HCT116 (cell line): Measurements from ENCODE around the gene EML1. TPM values are rescaled to one million over a fixed set of nuclear protein-coding genes. Genes with fewer than 3 reads are reported as not detected.

ENCODE experiments used
- ATAC-seq: fragments of 200-7000 bp; cut with Tn5 transposase; 2 replicates; pipeline ENCODE4 v1.9.1; 2020; ENCODE audit warnings: mild to moderate bottlenecking, moderate library complexity
- BruUV-seq: library from RNA; stranded (reverse); fragments of 400-500 nt; replicated peaks from 2 replicates; lab custom pipeline; 2021; lab: Mats Ljungman, UMichigan
- CTCF ChIA-PET: fragments of 300-600 bp; sonication (Branson Sonifier 250); formaldehyde crosslinking; loops from one replicate; lab custom pipeline; 2021; ENCODE audit warnings: antibody characterized with exemption; lab: Charles Lee
- POLR2A ChIA-PET: fragments of 300-600, 350-600 bp; sonication (Branson Sonifier 250); formaldehyde crosslinking; loops from one replicate; lab custom pipeline; 2021; ENCODE audit warnings: antibody characterized with exemption; lab: Charles Lee
- RAD21 ChIA-PET, 2 experiments: fragments of 300-600 bp; sonication (Branson Sonifier 250); formaldehyde crosslinking; loops; one replicate each; lab custom pipeline; 2023; ENCODE audit warnings: low total read pairs in 2 of 2; ENCODE audit not compliant: uncharacterized antibody in 2 of 2, unreplicated experiment in 2 of 2, low non-redundant PET in 1 of 2; lab: Charles Lee
- DNase-seq: peaks from one replicate; pipeline ENCODE4 v3.0.0-alpha.2; 2010; ENCODE audit warnings: low read depth, low spot score
- H2AFZ ChIP-seq: fragments of 200-600 bp; shearing (Covaris generic), sonication (generic); 2 replicates; pipeline ENCODE4 v1.6.1; 2017; ENCODE audit warnings: low read depth, mixed run types, mixed read lengths, antibody characterized with exemption, low read length; ENCODE audit not compliant: poor library complexity, severe bottlenecking
- H3K27ac ChIP-seq: 2 replicates; pipeline ENCODE4 v1.5.1; 2012; ENCODE audit warnings: low read depth, low read length
- H3K27me3 ChIP-seq: fragments of 200-600 bp; sonication (generic); 2 replicates; pipeline ENCODE4 v1.6.1; 2016; ENCODE audit warnings: mixed run types, low read length, mixed read lengths; ENCODE audit not compliant: insufficient read depth
- H3K36me3 ChIP-seq, 2 experiments: fragments of 200-500 bp in 1 of 2; fragments of 200-600 bp in 1 of 2; sonication (Bioruptor generic) in 1 of 2; sonication (generic) in 1 of 2; 2 replicates each; pipeline versions ENCODE4 v1.5.1 to v1.6.1; 2014 to 2016; ENCODE audit warnings: low read length in 2 of 2, inconsistent platforms in 1 of 2, mixed read lengths in 1 of 2, mixed run types in 1 of 2; ENCODE audit not compliant: insufficient read depth in 2 of 2, control insufficient read depth in 1 of 2
- H3K4me1 ChIP-seq, 2 experiments: fragments of 200-600 bp in 1 of 2; sonication (generic) in 1 of 2; 2 replicates each; pipeline versions ENCODE4 v1.5.1 to v1.6.1; 2012 to 2017; ENCODE audit warnings: low read length in 2 of 2, inconsistent platforms in 1 of 2, mild to moderate bottlenecking in 1 of 2, mixed read lengths in 1 of 2, mixed run types in 1 of 2, moderate library complexity in 1 of 2; ENCODE audit not compliant: insufficient read depth in 2 of 2, control insufficient read depth in 1 of 2
- H3K4me2 ChIP-seq: fragments of 200-600 bp; sonication (generic); 2 replicates; pipeline ENCODE4 v1.6.1; 2017; ENCODE audit warnings: mixed run types, low read length, mixed read lengths
- H3K4me3 ChIP-seq, 2 experiments: fragments of 200-600 bp in 1 of 2; sonication (generic) in 1 of 2; replicated peaks in 1 of 2; 2 replicates each; pipeline ENCODE4 v1.5.1; 2011 to 2016; ENCODE audit warnings: low read length in 2 of 2, control low read depth in 1 of 2, low read depth in 1 of 2, mild to moderate bottlenecking in 1 of 2, mixed read lengths in 1 of 2, mixed run types in 1 of 2
- H3K79me2 ChIP-seq: fragments of 200-600 bp; sonication (generic); 2 replicates; pipeline ENCODE4 v1.6.1; 2017; ENCODE audit warnings: mild to moderate bottlenecking, mixed run types, low read length, moderate library complexity, mixed read lengths; ENCODE audit not compliant: insufficient read depth
- H3K9ac ChIP-seq: fragments of 200-600 bp; sonication (generic); 2 replicates; pipeline ENCODE4 v1.6.1; 2016; ENCODE audit warnings: low read length, mixed read lengths
- H3K9me2 ChIP-seq: fragments of 200-600 bp; sonication (generic), shearing (Covaris generic); 2 replicates; pipeline ENCODE4 v1.6.1; 2017; ENCODE audit warnings: mixed run types, mild to moderate bottlenecking, moderate library complexity; ENCODE audit not compliant: insufficient read depth
- H3K9me3 ChIP-seq, 2 experiments: fragments of 200-500 bp in 1 of 2; fragments of 200-600 bp in 1 of 2; sonication (Bioruptor generic) in 1 of 2; sonication (generic) in 1 of 2; 2 replicates each; pipeline ENCODE4 v1.6.1; 2014 to 2017; ENCODE audit warnings: low read length in 2 of 2, mixed read lengths in 2 of 2, inconsistent platforms in 1 of 2, low read depth in 1 of 2, mild to moderate bottlenecking in 1 of 2, mixed run types in 1 of 2, moderate library complexity in 1 of 2; ENCODE audit not compliant: control insufficient read depth in 1 of 2, insufficient read depth in 1 of 2
- H4K20me1 ChIP-seq: fragments of 200-600 bp; sonication (generic), shearing (Covaris generic); 2 replicates; pipeline ENCODE4 v1.6.1; 2017; ENCODE audit warnings: mixed run types, mild to moderate bottlenecking, moderate library complexity; ENCODE audit not compliant: insufficient read depth
- ATF3 ChIP-seq: IDR thresholded peaks from 2 replicates; pipeline ENCODE4 v1.6.1; 2012
- CBX3 ChIP-seq: IDR thresholded peaks from 2 replicates; pipeline ENCODE4 v1.6.1; 2012; ENCODE audit warnings: low read depth
- ELF1 ChIP-seq: IDR thresholded peaks from 2 replicates; pipeline ENCODE4 v1.6.1; 2012; ENCODE audit warnings: low read depth, borderline replicate concordance
- EZH2 ChIP-seq: fragments of 200-600 bp; sonication (generic); IDR thresholded peaks from 2 replicates; pipeline ENCODE4 v1.6.1; 2017; ENCODE audit warnings: antibody characterized with exemption, mixed run types
- FOSL1 ChIP-seq: IDR thresholded peaks from 2 replicates; pipeline ENCODE4 v1.6.1; 2012; ENCODE audit warnings: low read depth
- JUND ChIP-seq: IDR thresholded peaks from 2 replicates; pipeline ENCODE4 v1.6.1; 2012
- POLR2A ChIP-seq: IDR thresholded peaks from 2 replicates; pipeline ENCODE4 v1.7.0; 2011; ENCODE audit warnings: borderline replicate concordance; ENCODE audit not compliant: insufficient read depth, insufficient read length; ENCODE audit errors: extremely low read depth
- POLR2AphosphoS5 ChIP-seq: IDR thresholded peaks from 2 replicates; pipeline ENCODE4 v1.6.1; 2011; ENCODE audit warnings: mild to moderate bottlenecking, low read depth, low read length, moderate library complexity
- RAD21 ChIP-seq: IDR thresholded peaks from 2 replicates; pipeline ENCODE4 v1.6.1; 2012; ENCODE audit warnings: low read depth, mild to moderate bottlenecking
- REST ChIP-seq: IDR thresholded peaks from 2 replicates; pipeline ENCODE4 v1.6.1; 2012; ENCODE audit warnings: low read depth
- SP1 ChIP-seq: IDR thresholded peaks from 2 replicates; pipeline ENCODE4 v1.6.1; 2012; ENCODE audit warnings: low read depth
- SRF ChIP-seq: IDR thresholded peaks from 2 replicates; pipeline ENCODE4 v1.6.1; 2012; ENCODE audit warnings: low read depth
- TCF7L2 ChIP-seq: IDR thresholded peaks from 2 replicates; pipeline ENCODE4 v1.7.0; 2011; ENCODE audit warnings: borderline replicate concordance, inconsistent platforms; ENCODE audit not compliant: insufficient read depth, insufficient read length; ENCODE audit errors: extremely low read depth
- ZFX ChIP-seq: fragments of 450-650 bp; IDR thresholded peaks from 2 replicates; pipeline ENCODE4 v1.6.1; 2017
- ZNF274 ChIP-seq: fragments of 200-500 bp; sonication (Bioruptor generic); IDR thresholded peaks from 2 replicates; pipeline ENCODE4 v1.6.1; 2014; ENCODE audit warnings: mild to moderate bottlenecking, low read depth, low read length, inconsistent platforms
- intact Hi-C: fragments of 100-400 bp; cut with micrococcal nuclease; formaldehyde crosslinking; loops from 2 replicates; pipeline ENCODE4 v1.10.0; 2022
- total RNA-seq: library from RNA; stranded (reverse); gene quantifications from one replicate; pipeline ENCODE4 v1.2.1, GENCODE V29; 2021; ENCODE audit not compliant: unreplicated experiment

Gene EML1
- total RNA-seq, 1 experiment from 2014 or later: 7.4 TPM

DNA sequence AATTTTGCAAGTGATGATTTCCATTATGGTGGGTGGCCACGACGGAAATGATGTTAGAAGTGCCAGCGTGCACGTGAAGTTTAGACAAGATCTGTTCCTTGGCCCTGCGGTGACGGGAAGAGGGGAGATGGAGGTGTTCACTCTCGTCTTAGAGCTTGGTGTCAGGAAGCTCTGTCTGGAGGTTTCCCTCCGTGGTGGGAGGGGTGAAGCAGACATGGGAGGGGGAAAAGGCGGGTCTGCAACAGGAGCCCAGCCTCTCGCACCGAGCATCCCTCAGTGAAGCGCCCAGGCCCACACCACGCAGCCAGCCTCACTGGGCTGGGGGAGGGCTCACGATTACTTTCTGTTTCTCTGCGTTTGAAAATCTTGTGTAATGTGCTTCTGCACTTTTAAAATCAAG lies 26.3 kb downstream of the EML1 start:
- POLR2A ChIA-PET: no interaction called here
- no TSS peak for BruUV-seq
- CTCF ChIA-PET: no interaction called here

More for the DNA sequence above, 26.3 kb downstream of the EML1 start:
- no peak overlapping the region for H3K9ac ChIP-seq
- H3K27ac ChIP-seq: no peak overlapping the region
- no peaks in the 10 kb centered on the region for H4K20me1 ChIP-seq
- H3K27me3 ChIP-seq: no peaks in the 10 kb centered on the region
- DNase-seq (no peak), ATAC-seq (no peak)
- no peak overlapping the region for H2AFZ ChIP-seq
- no peaks in the 10 kb centered on the region for H3K9me3 ChIP-seq
- intact Hi-C loops: no loop called here
- RAD21 ChIA-PET: no interaction called here
- no peak overlapping the region for H3K4me2 ChIP-seq
- H3K79me2 ChIP-seq: no peaks in the 10 kb centered on the region
- TF ChIP-seq RAD21 (no peak), TCF7L2 (no peak), EZH2 (no peak), POLR2A (no peak), ATF3 (no peak), ZNF274 (no peak), ELF1 (no peak), REST (no peak), CBX3 (no peak), POLR2AphosphoS5 (no peak), SRF (no peak), SP1 (no peak), ZFX (no peak), JUND (no peak), FOSL1 (no peak)
- TF ChIP-seq, all 23 proteins: peak for 0
- H3K4me1 ChIP-seq: no peaks in the 10 kb centered on the region
- no peaks in the 10 kb centered on the region for H3K9me2 ChIP-seq
- H3K36me3 ChIP-seq: no peaks in the 10 kb centered on the region
- no peak overlapping the region for H3K4me3 ChIP-seq
